Ovary (tissue), 9 donors: ENCODE measurements around the gene RAP1A. TPM values are rescaled to one million over a fixed set of nuclear protein-coding genes. Genes with fewer than 3 reads are reported as not detected.

ENCODE experiments used
- DNase-seq, 5 donors: peaks; one replicate each; pipeline ENCODE4 v3.0.0-alpha.2; 2019 to 2020
- H3K27ac ChIP-seq, 2 donors: fragments of 200-600 bp; one replicate each; pipeline versions ENCODE4 v1.5.1 to v1.8.0; 2019 to 2022
- H3K27me3 ChIP-seq: fragments of 200-600 bp; one replicate; pipeline ENCODE4 v1.8.0; 2022
- H3K36me3 ChIP-seq: fragments of 200-600 bp; sonication (generic); one replicate; pipeline ENCODE4 v1.5.1; 2019
- H3K4me1 ChIP-seq: one replicate; pipeline ENCODE4 v1.8.1; 2013; ENCODE audit warnings: mild to moderate bottlenecking, moderate library complexity; ENCODE audit not compliant: insufficient read depth
- H3K4me3 ChIP-seq: fragments of 200-600 bp; sonication (generic); one replicate; pipeline ENCODE4 v1.5.1; 2017
- H3K9me3 ChIP-seq, 2 donors: fragments of 200-600 bp in 1 of 2; sonication (generic) in 1 of 2; one replicate each; pipeline versions ENCODE4 v1.5.1 to v1.8.1; 2013 to 2019; ENCODE audit warnings: mild to moderate bottlenecking in 1 of 2, moderate library complexity in 1 of 2
- EP300 ChIP-seq: sonication (generic); formaldehyde crosslinking; IDR thresholded peaks from one replicate; pipeline ENCODE4 v1.6.1; 2017; ENCODE audit warnings: antibody characterized with exemption
- POLR2A ChIP-seq: fragments of 450-650 bp; IDR thresholded peaks from one replicate; pipeline ENCODE4 v1.6.1; 2017; ENCODE audit warnings: antibody characterized with exemption, mild to moderate bottlenecking, moderate library complexity
- WGBS, 3 donors: extraction: QIAGEN DNeasy Blood & Tissue Kit in 1 of 3; methylation state at CpG; one replicate each; pipeline versions ENCODE4 v1.1.5 to v1.1.7; 2013 to 2017; 5-methylcytosine and 5-hydroxymethylcytosine counted together
- intact Hi-C, 4 donors: fragments of 100-400 bp; cut with DNase I; formaldehyde crosslinking; loops; one replicate each; pipeline versions ENCODE4 v1.11.0 to v1.15.1; 2022 to 2023
- polyA plus RNA-seq, 2 donors: library from polyadenylated mRNA; stranded (reverse); fragments of 200-250 nt in 1 of 2; fragments of 350-450 nt in 1 of 2; fragmentation: Illumina TruSeq in 1 of 2; extraction: RNeasy Lipid Tissue Mini Kit (QIAGEN cat#74804) in 1 of 2; gene quantifications; one replicate each; pipeline ENCODE4 v1.2.3, GENCODE V29; 2013 to 2014
- total RNA-seq, 7 donors: library from RNA; depleted of rRNA in 2 of 7; stranded (reverse); fragments of >200 nt in 2 of 7; fragmentation: NEBNext Ultra II Directional in 3 of 7; extraction: Animal tissue kit (Norgen Biotek cat#: 25700) in 3 of 7; gene quantifications; one replicate each; pipeline versions ENCODE4 v1.1.0 to v1.2.4, GENCODE V29; 2016 to 2023
- TF ChIP-seq, protein P1 (sequence below), 3 donors: fragments of 450-650 bp in 2 of 3; fragments of 200-600 bp in 1 of 3; IDR thresholded peaks; one replicate each; pipeline versions ENCODE4 v1.5.1 to v1.8.0; 2016 to 2022; ENCODE audit warnings: antibody characterized with exemption in 3 of 3, mild to moderate bottlenecking in 1 of 3
- donor health status: DM: no; HTN: no; CAD: no; lungs with moderate emphysema.
- donor health status: DM: no; HTN: no; CAD: no.
- donor health status: Bipolar disorder and iron deficiency.
- donor health status: DM: yes; HTN: yes; CAD: no.
- donor health status: DM: no; HTN: no; CAD: no.
- donor health status: DM: yes; HTN: yes; CAD: no.

Gene RAP1A
- total and polyA plus RNA-seq, 9 donors, result 22.2 to 118 (median 59.1) TPM

DNA sequence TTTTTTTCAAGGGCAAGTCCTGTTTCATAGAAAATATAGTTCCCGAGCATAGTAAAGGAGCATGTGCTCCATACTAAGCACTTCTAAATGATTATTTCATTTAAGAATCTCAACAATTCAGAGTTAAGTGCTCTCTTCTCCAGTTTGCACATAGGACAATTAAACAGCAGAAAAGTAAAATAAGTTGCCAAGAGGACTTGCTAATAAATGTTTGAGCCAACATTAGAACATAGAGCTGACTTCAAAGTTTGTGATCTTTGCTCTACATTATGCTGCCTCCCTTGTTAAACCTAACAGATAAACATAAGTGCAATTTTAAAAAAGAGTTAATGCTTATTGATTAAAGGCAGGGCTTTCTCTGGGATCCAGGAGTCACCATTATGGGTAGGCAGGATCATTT, 23.8 kb upstream of the RAP1A start:
- no peaks in the 10 kb centered on the region for H3K9me3 ChIP-seq
- 68 to 85% (median 85%) methylated on average over 1 of the region's 1 CpG for WGBS, 3 donors
- H3K36me3 ChIP-seq, result no peaks in the 10 kb centered on the region
- no peaks in the 10 kb centered on the region for H3K27me3 ChIP-seq
- intact Hi-C loops, result loop anchor here in 1 of 4 donors (10.0 kb wide), 1 partner anchor 159 kb away; the partner anchor contains the start of gene DDX20
- DNase-seq, result no peak
- H3K4me1 ChIP-seq, result peaks cover 9% of the 10 kb centered on the region
- H3K4me3 ChIP-seq, result no peak overlapping the region
- no peak overlapping the region for H3K27ac ChIP-seq
- TF ChIP-seq POLR2A (no peak), EP300 (no peak)
- TF ChIP-seq, protein P1, sequence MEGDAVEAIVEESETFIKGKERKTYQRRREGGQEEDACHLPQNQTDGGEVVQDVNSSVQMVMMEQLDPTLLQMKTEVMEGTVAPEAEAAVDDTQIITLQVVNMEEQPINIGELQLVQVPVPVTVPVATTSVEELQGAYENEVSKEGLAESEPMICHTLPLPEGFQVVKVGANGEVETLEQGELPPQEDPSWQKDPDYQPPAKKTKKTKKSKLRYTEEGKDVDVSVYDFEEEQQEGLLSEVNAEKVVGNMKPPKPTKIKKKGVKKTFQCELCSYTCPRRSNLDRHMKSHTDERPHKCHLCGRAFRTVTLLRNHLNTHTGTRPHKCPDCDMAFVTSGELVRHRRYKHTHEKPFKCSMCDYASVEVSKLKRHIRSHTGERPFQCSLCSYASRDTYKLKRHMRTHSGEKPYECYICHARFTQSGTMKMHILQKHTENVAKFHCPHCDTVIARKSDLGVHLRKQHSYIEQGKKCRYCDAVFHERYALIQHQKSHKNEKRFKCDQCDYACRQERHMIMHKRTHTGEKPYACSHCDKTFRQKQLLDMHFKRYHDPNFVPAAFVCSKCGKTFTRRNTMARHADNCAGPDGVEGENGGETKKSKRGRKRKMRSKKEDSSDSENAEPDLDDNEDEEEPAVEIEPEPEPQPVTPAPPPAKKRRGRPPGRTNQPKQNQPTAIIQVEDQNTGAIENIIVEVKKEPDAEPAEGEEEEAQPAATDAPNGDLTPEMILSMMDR (IDR thresholded peaks at IDR 0.05), result no peak

DNA sequence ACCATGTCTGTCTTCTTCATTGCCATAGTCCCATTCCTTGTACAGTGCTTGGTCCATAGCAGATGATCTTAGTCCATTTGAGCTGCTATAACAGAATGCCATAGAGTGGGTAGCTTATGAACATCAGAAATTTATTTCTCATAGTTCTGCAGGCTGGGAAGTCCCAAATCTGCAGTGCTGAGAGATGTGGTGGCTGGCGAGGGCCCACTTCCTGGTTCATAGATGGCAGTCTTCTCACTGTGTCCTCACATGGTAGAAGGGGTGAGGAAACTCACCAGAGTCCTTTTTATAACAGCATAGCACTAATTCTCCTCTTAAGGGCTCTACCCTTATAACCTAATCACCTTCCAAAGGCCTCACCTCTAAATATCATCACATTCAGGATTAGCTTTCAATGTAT, 23.1 kb upstream of the RAP1A start:
- Histone ChIP-seq H3K27me3 (no peaks in the 10 kb centered on the region), H3K27ac (no peak overlapping the region), H3K4me3 (no peak overlapping the region), H3K4me1 (peaks cover 9% of the 10 kb centered on the region), H3K36me3 (no peaks in the 10 kb centered on the region), H3K9me3 (no peaks in the 10 kb centered on the region)
- DNase-seq, result no peak
- WGBS, 3 donors, result 90 to 100% (median 98%) methylated on average over 1 of the region's 1 CpG
- TF ChIP-seq, protein P1 (IDR thresholded peaks at IDR 0.05), result no peak
- TF ChIP-seq POLR2A (no peak), EP300 (no peak)
- intact Hi-C loops, result loop anchor here in 1 of 4 donors (10.0 kb wide), 1 partner anchor 158 kb away; the partner anchor contains the start of gene DDX20

DNA sequence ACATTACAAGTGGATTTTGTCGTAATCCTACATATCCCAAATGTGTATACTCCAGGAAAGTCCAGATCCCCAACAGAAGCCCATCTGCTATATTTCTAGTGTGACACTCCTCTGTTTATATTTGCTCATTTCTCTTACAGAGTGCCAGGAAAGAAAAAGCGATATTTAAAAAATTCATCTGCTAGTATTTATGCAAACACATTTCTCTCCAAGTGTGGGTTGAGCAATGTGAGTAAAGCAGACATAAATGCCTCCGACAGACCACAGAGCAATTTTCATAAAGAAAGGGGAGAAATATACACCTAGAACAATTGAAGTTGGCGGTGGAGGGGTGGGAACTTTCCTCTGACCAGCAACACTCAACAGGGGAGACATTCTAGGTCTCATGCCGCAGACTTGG, 22.2 kb upstream of the RAP1A start:
- Histone ChIP-seq H3K27me3 (no peaks in the 10 kb centered on the region), H3K4me1 (peaks cover 5% of the 10 kb centered on the region), H3K9me3 (no peaks in the 10 kb centered on the region), H3K36me3 (no peaks in the 10 kb centered on the region), H3K27ac (no peak overlapping the region), H3K4me3 (no peak overlapping the region)
- no peak for DNase-seq
- no peak for TF ChIP-seq EP300
- TF ChIP-seq, protein P1 (IDR thresholded peaks at IDR 0.05), result no peak
- no peak for TF ChIP-seq POLR2A
- intact Hi-C loops, result loop anchor here in 1 of 4 donors (10.0 kb wide), 1 partner anchor 157 kb away; the partner anchor contains the start of gene DDX20
- 17 to 32% (median 25%) methylated on average over 5 of the region's 5 CpGs for whole genome bisulfite sequencing, 3 donors

DNA sequence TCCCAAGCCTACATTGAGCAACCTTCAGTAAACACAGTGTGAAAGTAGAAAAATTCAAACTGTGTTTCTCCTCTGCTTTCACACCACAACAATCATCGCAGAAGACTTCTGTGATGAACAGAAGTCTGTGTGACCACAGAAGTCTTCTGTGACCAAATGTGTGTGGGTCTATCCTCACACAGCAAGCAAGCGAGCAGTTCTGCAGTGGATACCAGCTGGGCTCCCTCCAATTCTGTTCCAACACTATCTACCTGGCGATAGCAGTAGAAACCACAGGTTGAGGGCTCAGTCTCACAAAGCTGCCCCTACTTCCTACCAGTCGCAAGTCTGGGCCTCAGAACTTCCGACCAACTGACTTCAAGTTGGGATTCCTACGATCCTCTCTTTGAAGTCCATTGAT, 21.0 kb upstream of the RAP1A start:
- H3K4me1 ChIP-seq, result no peaks in the 10 kb centered on the region
- no peaks in the 10 kb centered on the region for H3K27me3 ChIP-seq
- no peaks in the 10 kb centered on the region for H3K36me3 ChIP-seq
- DNase-seq, result no peak
- H3K4me3 ChIP-seq, result no peak overlapping the region
- no peak overlapping the region for H3K27ac ChIP-seq
- TF ChIP-seq EP300 (no peak), POLR2A (no peak)
- TF ChIP-seq, protein P1 (IDR thresholded peaks at IDR 0.05), result no peak
- intact Hi-C loops, result loop anchor here in 1 of 4 donors (10.0 kb wide), 1 partner anchor 156 kb away; the partner anchor contains the start of gene DDX20
- H3K9me3 ChIP-seq, result no peaks in the 10 kb centered on the region
- 94 to 98% (median 96%) methylated on average over 6 of the region's 6 CpGs for WGBS, 3 donors
